Muscle of arm (tissue), 12 donors: ENCODE data around the gene FOXA2. TPM values are rescaled to one million over a fixed set of nuclear protein-coding genes. Genes with fewer than 3 reads are reported as not detected.
"Not testable (repeated sequence)": the region's sequence is repeated elsewhere in the genome, so short reads cannot be mapped to it uniquely, and the experiment has no call there.

Experiments used
- DNase-seq: peaks from one replicate; pipeline ENCODE4 v3.0.0-alpha.2; 2013
- polyA plus RNA-seq, 12 donors: library from polyadenylated mRNA; unstranded; fragments of 120-200 nt; gene quantifications; one replicate each; pipeline ENCODE4 v1.2.1, GENCODE V29; 2013; ENCODE audit not compliant: insufficient read length in 12 of 12

Gene FOXA2
- polyA plus RNA-seq, 12 donors = not detected

DNA sequence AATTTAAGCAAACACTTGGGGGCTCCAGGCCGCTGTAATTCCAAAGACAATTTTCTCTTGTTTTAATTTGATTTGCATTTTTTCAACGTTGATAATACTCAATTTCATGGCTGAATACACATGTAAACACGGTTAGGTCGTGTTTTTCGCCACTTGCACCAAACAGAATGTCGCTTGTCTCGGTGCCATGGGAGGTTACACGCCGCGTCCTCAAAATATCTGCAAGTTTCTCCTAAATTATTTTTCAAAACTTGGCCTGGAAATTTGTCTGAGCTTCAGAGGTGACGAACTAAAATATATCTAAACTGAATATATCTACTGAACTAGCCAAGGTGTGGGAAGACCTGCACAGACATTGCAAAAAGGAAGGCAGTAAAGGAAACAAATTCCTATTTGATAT is 15.0 kb downstream of the FOXA2 start:
- DNase-seq = no peak

DNA sequence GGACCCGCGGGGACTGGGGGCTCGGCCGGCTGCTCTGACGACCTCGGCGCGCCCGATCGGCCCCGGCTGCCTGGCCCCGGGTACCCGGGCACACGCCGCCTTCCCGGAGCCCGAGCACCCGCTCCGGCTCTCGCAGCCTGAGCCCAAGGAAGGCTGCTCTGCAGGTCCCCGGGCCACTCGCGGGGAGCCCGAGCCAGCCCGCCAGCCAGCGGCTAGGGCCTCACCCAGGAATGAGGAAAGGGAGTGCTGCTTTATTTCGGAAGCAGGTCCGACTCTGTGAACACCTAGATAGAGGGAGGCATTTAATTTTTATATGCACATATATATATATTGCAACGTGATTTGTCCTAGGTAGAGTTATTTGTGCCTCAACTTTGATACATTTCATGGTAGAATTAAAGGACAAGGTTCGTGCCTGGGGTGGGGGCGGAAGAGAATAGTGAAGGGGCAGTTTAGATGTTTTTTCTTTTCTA is 15.5 kb downstream of the FOXA2 start:
- DNase-seq = no peak

DNA sequence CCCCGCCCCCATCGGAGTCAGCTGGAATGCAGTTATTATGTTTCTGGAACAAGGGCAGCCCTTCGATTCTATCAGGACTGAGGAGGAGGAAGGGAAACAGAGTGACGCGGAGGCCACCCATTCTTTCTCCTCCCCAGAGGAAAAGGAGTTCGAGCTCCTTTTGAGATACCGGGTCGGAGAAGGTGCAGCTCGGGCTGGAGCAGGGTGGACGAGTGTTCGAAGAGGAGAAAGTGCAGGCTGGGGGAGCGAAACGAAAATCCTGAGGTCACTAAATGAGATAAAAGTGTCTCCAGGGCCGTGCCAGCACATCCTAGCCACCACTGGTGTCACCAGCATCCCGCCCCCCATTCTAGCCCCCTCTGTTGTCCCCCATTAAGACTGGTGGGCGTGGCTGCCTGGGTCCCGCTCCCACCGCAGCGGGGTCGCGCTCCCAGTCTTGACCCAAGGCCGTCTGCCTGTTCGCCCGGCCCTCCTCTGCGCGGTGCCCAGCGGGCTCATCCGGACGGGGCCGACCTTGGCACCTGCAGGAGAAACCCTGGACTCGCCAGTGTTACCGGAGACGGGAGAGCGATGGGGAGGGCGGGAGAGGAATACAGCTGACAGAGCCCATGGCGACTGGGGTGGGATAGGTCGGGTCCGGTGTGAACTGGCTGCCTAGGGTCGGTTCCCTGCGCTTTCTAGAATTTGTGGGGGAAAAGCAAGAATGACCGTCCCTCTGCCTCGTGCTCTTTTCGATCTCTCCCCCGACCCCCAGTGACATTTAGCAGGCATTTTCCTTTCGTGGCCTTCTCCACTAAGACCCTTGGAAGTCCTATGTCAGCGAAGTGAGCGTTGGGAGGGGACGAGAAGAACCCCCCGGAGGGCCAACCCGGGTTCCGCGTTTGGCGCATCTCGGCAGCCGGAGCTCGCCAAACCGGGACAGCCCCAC is 16.2 kb downstream of the FOXA2 start:
- DNase-seq = no peak

DNA sequence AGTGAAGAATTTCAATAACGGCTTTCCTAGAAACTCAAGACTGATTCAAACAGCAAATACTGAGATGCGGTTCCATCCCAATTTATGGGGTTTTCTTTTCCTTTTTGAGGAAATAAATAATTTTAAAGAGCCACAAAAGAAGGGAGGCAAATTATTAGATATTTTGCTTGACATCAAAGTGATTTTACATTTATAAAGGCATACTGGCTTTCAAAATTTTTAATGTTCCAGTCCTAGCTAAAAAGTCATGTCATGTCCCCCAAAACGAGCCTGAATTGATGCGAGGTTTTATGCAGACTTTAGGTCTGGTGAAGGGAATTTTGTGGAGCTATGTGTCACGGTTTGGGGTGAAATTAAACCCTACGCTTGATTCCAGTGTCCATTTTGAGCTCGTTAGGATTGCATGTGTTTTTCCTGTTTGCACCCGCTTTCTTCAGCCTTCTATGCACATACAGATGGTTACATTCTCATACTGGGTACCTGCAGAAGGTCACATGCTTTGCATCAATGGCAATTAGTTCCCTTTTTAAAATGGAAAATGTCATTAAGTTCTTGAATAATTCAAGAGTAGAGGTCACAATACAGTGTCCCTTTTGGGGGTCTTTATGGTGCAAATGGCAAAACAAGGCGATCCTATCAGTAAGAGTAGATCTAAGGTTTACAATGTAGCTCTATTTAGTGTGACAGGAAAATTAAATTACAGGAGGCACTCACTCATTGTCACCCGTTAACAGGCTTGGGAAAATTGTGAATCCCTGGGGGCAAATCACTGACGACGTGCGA is 17.3 kb downstream of the FOXA2 start:
- no peak for DNase-seq

GRCh38 chr20:22563062-22563965 is 21.1 kb downstream of the FOXA2 start:
- no peak for DNase-seq

DNA sequence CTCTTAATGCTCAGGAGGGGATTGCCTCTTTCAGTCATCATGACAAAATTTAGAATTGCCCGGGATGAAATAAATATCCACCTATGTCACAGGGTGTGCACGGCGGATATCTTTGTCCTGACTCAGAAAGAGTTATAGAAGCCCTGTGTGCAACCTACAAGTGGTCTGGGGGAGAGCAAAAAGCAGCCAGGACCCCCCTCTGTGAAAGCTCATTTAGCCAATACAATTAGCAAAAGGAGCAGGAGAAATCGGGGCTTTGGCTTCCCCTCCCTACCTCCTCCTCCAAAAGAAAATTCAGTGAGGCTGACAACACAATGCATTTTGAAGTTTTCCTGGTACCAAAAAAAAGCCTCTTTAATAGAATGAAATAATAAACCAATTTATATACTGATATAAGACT is 21.8 kb downstream of the FOXA2 start:
- no peak for DNase-seq

GRCh38 chr20:22561965-22562577 is 22.3 kb downstream of the FOXA2 start:
- DNase-seq = no peak

- no peak for DNase-seq
These were observed 23.6 kb downstream of the FOXA2 start for GRCh38 chr20:22560817-22561216.

- no peak for DNase-seq
These were observed 24.6 kb downstream of the FOXA2 start for GRCh38 chr20:22559711-22560318.

DNA sequence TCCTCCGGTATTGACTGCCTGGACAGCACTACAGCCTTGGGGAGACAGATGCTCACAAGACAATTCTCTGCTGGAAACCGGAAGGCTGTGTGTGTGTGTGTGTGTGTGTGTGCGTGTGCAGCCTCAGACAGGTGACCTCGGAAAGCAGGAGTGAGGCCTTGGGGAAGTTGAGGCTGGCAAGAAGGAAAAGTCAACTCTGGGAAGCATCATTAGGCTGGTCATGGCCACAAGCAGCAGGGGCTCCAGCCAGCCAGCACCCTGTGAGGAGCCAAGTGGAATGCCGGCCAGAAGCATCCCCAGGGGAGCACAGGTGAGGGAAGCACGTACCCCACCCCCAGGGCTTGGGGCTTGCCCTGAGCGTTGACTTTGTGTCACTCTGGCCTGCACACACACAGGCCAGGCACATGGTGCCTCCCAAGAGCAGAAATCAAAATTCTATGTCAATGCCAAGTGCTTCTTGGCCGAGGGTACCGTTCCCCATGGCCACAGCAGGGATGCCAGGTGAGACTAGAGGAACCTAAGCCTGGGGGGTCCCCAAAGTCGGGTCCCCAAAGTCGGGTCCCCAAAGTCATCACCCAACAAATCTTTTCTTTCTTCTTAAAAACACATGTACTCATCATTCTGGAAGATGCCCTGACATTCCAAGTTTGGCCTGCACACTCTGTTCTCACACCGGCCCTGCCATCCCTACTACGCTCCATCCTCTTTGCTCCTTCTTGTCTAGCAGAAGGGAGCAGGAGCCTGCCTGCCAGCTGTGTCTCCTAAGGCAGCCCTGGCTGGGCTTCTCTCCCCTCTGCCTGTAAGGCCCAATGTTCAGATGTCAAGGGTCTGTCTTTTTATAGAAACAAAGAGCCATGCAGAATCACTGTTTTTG is 26.7 kb downstream of the FOXA2 start:
- DNase-seq = no peak

- no peak for DNase-seq
These were observed 27.8 kb downstream of the FOXA2 start for GRCh38 chr20:22556565-22557056.

DNA sequence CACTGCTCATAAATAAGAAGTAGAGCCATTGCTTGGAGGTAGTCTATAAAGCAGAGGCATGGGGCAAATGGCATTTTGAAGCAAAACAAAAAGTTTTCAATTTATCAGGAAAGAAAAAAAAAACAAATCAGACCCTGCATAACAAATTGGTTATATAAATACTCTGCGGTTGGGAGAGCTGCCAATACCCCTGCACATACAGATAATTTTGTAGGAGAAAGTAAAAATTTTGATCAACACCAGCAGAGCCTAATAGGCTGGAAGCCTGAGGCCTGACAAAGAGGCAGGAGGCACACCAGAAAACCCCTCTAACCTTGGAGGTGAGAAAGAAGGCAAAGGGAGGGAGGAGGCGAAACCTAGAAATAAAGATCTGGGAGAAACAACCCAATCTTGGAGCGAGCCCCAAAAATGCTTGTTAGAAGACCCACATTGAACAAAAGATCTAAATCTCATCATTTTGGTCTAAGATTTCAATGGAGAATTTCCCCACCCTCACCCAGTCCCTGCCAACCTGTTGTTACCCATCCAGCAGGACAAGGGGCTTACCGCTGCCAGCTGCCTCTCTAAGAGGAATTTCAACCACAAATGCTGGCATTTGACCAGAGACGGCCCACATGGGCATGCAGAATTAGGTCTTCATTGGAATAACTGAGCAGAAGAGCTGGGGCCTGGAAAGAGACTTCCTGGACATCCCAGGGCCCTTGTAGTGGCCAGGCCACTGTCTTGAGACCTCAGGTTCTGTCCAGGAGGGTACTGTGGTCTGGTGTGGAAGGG is 28.4 kb downstream of the FOXA2 start:
- DNase-seq = no peak

DNA sequence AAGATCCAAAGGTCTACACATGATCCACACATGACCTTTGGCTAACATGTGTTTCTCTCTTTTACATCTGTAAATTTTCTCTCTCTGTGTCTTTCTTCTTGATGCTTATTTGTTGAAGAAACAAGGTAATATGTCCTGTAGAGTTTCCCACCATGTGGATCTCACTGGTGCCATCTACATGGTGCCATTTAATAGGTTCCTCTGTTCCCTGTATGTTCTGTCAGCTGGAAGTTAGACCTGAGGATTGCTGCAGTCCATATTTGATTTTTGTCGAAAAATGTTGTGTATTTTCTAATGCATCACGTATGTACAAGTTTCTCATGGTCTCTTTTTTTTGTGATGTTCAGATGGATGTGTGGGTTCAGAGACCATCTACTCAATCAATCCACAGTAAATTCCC is 30.0 kb downstream of the FOXA2 start:
- DNase-seq = no peak

DNA sequence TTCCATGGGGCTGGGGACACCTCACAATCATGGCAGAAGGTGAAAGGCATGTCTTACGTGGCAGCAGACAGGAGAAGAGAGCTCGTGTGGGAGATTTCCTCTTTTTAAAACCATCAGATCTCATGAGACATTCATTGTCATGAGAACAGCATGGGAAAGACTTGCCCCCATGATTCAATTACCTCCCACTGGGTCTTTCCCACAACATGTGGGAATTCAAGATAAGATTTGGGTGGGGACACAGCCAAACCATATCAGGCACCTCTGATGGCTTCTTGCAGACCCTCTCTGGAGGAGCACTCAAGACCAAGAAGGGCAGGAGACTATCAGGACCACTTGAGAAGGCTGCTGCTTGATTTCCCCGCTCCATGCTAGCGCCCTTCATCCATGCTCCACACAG is 33.9 kb downstream of the FOXA2 start:
- DNase-seq = not testable (repeated sequence)

DNA sequence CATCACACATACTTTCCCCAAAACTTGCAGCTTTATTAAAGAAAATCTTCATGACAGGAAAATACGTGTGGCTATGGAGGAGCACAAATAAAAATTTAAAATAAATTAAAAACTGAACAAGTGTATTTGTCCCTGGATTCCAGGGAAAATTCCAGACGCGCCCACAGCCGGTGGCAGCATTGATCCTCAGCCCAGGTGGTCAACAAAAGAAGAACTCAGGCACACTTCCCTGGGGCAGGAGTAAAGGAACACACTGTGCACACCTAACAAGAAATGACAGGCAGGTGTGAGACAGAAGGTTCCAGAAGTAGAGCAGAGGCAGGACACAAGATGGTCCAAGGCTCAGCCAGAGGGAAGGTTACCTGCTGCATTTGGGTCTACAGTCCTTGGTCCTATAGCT is 36.3 kb downstream of the FOXA2 start:
- no peak for DNase-seq

- no peak for DNase-seq
These were observed 38.0 kb downstream of the FOXA2 start for GRCh38 chr20:22546344-22546743.

DNA sequence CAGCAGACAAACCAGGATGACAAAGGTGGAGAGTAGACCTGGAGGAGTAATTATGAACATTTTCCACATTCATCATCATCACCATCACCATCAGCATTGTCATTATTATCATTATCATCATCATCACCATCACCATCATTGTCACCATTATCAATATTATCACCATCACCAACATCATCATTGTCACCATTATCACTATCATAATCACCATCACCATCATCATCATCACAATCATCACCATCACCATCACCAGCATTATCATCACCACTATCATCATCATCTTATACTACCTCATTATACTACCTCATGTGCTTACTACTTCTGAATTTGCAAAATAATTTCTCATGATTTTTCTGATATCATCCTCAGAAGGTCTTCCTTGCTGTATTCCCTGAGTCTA is 39.3 kb downstream of the FOXA2 start:
- no peak for DNase-seq

DNA sequence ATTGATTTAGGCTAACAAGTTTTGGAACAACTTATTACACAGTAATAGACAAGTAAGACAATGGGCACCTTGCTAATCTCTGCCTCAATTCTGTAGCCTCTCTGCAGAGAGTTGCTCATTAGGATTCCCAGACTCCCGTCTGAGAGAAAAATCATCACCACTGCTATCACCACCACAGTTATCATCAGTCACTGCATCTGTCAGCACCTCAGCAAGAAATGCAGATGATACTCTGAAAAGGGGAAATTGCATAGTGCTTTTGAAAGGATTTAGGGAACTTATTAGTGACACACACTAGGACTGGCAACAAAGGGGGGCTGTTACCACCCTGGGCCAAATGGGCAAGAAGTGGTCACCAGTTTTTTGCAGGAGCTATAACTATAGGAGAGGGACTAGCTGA is 39.9 kb downstream of the FOXA2 start:
- DNase-seq = no peak

- no peak for DNase-seq
These were observed 41.9 kb downstream of the FOXA2 start for GRCh38 chr20:22542427-22542826.
